Activated T-cell treated with anti-CD3 and anti-CD28 coated beads for 1 hour (primary cell): ENCODE data around the gene ULK3.

Experiments used
- DNase-seq: peaks from one replicate; pipeline ENCODE4 v3.0.0-alpha.2; 2020; ENCODE audit warnings: low read depth

ULK3 gene

DNA sequence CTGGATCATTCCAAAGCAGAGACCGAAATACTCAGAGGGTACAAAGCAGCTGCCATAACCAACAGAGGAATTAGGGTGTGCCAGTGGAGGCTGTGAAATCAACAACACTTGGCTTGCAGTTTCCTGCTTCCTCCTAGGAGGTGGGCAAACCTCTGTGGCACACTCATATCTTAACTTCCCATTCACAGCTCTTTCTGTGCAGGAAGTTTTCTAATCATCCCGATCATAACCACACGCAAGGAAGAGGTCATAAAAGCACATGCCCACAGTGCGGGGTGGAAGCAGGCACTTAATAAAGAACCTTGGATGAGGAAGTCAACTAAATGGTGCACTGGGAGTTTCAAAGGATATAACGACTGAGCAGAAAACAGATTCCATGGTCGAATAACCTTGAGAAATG lies 25.1 kb upstream of the ULK3 start:
- DNase-seq, result no peak

DNA sequence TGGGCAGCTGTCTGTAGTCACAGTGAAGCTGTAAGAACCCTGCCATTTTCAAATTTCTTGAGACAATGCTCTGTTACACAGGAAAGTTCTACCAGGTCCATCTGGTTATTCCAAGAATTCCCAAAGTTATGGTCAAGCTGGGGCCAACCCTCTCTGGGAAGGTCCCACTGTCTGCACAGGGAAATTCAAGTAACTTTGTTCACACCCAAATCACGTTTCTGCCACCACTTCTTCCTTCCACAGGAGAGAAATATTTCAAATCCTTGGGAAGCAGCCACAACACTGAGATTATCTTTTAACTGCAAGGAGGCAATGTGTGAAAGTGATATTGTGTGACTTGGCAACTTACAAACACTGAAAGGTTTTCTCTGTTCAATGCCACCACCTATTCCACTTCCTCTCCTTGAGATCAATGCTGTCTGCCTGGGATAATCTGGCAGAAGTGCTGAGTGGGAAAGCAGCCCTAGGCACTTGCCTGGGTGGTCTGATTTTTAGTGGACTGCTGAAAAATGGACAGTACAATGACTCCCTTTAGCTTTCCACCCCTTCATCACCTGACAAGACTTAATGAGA lies 24.6 kb upstream of the ULK3 start:
- DNase-seq, result no peak

DNA sequence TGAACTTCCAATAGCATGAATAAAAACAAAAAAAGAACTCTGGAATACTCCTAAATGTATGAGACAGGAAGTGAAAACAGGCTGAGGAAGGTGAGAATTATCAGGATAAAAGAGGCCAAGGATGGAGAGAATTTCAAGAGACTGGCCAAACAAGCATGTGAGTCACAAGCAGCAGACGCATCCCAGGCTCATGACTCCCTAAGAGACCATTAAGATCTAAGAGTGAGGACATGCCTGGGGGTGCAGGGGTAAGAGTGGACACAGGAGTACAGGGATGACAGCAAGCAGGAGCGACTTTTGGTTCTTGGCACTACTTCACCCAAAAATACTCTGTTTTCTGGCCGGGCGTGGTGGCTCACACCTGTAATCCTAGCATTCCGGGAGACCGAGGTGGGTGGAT lies 23.1 kb upstream of the ULK3 start:
- DNase-seq, result no peak

DNA sequence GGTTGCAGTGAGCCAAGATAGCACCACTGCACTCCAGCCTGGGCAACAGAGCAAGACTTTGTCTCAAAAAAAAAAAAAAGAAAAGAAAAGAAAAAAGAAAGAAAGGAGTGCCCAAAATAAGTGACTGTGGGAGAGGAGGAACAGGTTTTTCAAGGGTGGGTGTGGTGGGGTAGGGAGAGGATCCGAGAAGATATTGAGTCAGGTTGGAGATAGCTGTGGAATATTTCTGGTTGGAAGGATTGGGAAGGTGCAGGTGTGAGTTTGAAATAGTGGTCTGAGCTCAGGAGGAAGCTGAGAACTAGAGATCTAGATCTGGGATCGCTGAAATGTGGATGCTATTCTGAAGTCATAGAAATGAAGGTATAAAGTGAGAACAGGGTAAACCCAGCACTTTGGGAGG lies 22.4 kb upstream of the ULK3 start:
- no peak for DNase-seq

DNA sequence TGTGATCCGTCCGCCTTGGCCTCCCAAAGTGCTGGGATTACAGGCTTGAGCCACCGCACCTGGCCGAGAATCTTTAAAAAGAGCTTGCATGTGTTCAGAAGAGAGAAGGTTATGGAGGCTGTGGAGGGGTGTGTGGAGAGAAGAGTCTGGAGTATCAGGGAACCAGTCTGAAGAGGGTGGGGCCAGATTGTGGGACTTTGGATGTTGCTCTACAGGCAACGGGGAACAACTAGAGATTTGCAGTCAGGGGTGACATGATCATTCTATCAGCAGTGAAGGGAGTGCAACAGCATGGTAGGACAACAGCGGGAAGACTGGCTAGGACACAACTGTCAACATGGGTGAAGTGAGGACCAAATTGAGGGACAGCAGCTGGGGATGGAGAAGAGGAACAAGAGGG lies 21.3 kb upstream of the ULK3 start:
- no peak for DNase-seq

DNA sequence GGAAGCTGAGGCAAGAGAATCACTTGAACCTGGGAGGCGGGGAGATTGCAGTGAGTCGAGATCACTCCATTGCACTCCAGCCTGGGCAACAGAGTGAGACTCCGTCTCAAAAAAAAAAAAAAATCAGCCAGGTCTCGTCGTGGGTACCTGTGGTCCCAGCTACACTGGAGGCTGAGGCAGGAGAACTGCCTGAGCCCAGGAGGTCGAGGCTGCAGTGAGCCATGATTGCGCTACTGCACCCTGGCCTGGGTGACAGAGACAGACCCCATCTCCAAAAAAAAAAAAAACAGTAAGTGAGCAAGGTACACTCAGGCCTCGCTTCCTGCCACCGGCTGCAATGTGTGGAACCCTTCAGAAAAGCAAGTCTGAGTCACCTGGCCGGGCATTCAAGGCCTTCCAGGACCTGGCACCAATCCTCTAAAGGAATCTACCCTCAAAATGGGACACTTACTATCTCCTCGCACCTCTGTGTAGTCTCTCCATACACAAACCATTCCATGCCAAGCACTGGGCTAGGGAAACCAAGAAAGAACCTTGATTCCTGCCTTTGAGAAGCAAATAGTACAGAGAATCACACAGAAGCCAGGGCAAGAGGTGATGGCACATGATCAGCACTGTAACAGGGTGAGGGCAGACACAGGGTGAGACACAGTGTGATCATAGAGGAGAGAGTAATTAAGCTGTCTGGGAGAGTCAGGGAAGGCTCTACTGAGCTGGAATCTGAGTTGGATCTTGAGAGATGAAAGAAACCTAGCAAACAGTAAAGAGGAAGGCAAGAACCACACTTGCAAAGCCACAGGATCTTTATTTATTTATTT lies 20.5 kb upstream of the ULK3 start:
- DNase-seq, result no peak

DNA sequence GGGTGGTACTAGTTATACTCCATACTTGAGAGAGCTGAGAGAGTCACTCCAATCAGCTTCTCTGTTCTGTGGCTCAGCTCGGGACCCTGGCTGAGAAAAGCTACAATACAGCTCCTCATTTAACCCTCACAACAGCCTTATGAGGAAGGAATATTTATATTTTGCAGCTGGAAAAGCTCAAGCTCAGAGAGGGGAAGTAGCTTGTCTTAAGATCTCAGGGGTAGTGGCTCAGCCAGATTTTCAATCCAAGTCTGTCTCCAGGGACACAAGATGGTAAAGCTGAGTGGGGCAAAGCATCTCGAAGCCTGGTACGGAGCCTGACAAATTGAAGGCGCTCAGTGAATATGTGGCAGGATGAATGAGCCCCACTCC lies 15.4 kb upstream of the ULK3 start:
- no peak for DNase-seq

DNA sequence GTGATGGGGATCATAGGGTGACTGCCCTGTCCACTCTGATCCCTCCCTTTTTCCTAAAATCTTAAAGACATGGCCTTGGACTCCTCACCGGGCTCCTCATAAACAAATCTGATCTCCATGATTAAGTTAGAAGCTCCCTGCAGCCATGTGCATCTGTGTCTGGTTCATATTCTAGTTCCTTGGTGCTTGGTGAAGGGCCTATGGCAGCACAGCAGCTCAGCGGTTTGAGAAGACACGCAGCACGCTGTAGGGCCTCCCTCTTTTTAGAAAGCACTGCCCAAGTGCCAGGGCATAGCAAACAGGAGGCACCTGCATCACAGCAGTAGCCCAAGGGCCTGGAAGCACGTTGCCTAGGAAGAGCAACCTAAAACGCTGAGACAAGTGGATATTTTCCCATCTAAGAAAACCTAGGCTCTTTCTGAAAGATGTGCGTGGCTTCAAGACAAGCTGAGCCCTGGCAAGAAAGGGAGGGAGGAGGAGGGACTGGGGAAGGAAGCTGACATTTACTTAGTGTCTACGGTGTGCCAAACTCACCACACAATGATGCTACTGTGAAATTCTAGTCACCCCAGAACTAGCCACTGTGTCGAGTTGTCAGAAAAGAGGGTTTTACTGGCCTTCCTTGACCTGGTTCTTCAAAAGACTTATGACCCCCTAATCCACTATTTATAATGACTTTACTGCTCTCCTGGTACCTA lies 14.9 kb upstream of the ULK3 start:
- no peak for DNase-seq

DNA sequence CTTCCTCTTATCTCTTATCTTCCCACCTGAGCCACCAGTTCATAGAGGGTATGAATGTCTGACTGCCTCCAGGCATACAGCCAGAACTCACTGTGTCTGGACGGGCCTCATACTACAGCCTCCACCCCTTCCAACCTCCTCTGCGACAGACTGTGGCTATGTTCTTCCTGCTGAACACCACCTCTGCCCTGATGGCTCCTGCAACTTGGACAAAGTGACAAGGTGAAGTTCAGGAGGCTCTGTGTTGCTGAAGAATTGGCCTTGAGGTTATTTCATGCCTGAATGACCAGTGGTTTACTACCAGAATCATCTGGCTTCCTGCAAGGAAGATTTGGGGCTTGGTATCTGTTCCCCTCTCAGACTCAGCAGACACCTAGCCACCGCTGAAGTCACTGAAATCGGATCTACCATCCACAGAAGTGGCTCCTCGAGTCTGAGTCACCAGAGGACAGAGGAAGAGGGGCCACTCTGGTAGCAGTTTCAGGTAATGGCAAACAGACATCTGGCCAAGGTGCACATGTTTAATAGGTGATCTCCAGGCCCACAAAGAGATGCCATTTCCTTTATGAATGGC lies 14.2 kb upstream of the ULK3 start:
- DNase-seq, result no peak

DNA sequence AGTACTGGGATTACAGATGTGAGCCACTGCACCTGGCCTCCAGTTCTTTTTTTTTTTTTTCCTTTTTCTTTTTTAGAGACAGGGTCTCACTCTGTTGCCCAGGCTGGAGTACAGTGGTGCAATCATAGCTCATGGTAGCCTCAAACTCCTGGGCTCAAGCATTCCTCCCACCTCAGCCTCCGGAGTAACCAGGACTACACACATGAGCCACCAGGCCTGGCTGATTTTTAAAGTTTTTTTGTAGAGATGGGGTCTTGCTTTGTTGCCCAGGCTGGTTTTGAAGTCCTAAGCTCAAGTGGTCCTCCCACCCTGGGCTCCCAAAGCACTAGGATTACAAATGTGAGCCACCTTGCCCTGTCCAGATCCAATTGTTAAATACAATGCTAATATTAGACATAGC lies 13.6 kb upstream of the ULK3 start:
- no peak for DNase-seq

DNA sequence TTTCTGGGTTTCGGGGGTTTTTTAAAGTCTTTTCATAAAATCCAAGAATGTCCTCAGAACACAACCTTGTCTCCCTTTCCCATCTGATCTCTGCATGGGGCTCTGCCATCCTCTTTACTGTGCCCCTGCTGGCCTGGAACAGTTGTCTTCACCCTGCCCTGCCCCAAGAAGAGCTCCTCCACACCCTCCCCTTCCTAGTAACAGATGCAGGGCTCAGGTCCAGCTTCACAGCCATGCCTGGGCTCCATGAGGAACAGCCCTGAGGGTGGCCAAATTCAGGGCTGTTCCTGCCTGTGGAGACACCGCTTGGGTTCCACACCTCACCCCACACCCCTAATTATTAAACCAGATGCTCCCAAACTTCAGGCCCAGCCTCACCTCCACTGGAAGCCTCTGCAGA lies 12.9 kb upstream of the ULK3 start:
- DNase-seq, result no peak

DNA sequence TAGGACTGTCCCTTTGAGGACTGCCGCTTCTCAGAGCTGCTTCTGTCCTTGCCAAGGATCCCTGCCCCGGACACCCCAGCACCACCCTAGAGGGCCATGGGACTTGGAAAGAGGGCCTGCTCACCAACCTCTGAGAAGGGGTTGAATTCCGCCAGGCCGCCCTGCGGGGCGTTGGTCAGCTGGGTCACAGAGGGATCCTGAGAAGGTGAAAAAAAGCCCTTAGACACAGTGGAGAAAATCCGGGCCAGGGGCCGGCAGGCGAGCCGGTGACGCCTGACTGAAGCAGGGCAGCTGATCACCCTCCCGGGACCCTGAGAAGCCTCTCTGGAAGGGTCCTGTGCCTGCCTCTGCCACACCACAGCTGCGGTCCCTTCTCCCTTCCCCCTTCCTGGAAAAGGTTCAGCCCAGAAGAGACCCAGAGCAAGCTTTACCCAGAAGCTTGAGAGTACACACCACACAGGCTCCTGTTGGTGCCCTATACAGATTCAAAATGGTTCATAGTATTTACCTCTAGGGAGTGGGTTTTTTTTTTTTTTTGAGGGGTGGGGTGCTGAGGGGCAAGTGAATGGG lies 11.6 kb upstream of the ULK3 start:
- no peak for DNase-seq

DNA sequence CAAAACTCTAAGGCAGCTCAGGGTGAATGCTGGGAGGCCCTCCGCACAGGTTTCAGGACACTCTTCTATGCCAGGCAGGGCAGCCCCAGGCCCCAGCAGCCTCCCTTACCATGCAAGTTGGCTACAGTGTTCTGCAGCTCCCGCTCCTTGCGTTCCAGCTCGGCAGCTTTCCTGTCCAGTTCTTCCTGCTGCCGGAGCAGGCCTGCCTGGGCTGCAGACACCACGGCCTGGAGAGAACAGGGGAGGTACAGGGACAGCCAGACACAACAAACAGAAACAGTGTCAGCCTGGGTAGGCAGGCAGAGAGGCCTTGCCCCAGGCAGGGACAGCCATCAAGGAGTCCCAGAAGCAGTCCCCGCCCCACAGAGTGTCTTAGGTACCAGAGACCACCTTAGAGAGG lies 9.0 kb upstream of the ULK3 start:
- DNase-seq, result no peak

DNA sequence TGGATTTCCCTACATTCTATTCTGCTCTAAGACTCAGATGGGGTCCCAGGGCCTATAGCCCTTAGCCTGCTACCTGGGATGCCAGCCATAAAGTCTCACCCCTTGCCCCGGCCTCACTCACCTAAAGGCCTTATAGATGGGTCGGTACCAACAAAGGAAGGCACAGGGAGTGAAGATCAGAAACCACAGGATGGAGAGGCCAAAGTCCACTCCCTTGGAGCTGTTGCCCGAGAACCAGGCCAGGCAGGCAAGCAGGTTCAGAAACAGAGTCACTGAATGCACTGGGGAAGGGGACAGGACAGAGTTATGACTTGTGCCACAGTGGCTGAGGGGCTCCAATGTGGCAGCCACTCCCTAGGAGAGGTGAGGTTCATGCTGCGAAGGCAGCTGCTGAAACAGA lies 7.4 kb upstream of the ULK3 start:
- no peak for DNase-seq

DNA sequence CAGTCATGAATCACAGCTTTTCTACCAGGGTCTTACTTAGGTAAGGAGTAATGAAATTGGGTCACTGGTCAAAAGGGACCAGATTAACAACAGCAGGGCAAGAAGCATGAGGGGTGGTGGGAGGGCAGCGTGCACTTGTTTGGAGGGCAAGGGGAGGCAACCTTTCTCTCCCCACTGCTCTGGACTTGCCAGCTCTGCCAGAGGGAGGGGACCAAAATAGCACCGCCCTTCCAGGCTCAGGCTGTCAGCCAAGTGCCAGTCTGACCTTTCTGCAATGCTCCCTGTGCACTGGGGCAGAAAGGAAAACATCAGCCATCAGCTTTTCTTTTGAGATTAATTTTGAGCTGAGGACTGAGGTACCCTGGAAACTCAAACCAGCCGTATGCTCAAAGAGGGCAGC lies 4.5 kb upstream of the ULK3 start:
- DNase-seq, result no peak

DNA sequence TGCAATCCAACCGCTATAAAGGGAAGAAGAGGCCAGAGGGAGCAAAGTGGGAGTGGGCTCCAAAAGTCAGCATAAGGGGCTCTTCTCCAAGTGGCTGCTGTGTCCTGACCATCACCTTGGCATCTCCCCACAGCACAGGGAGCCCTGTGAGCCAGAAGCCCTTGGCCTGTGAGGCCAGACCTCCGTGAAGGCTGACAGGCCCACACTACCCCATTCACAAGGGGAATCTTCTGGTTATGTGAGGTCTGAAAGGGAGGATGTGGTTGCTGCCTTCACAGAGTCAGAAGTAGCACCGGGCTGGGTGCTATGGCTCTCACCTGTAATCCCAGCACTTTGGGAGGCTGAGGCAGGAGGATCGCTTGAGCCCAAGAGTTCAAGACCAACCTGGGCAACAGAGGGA lies 2.6 kb upstream of the ULK3 start:
- DNase-seq, result no peak

DNA sequence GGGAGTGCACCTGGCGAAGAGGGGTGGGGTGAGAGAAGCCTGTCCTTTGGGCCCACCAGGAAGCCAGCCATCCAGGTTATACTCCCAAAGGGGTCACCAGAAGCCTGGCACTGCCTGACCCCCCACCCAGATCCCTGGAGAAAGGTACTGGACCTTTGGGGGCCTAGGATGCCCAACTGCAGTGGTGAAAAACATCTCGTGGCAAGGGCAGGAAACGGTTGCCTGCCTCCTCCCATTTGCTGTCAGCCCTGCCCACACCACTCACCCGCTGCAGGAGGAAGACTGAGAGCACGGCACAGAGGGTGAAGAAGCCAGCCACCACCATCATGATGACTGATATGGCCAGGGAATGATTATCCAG lies 2.2 kb upstream of the ULK3 start:
- peak; percentile 48 for DNase-seq

DNA sequence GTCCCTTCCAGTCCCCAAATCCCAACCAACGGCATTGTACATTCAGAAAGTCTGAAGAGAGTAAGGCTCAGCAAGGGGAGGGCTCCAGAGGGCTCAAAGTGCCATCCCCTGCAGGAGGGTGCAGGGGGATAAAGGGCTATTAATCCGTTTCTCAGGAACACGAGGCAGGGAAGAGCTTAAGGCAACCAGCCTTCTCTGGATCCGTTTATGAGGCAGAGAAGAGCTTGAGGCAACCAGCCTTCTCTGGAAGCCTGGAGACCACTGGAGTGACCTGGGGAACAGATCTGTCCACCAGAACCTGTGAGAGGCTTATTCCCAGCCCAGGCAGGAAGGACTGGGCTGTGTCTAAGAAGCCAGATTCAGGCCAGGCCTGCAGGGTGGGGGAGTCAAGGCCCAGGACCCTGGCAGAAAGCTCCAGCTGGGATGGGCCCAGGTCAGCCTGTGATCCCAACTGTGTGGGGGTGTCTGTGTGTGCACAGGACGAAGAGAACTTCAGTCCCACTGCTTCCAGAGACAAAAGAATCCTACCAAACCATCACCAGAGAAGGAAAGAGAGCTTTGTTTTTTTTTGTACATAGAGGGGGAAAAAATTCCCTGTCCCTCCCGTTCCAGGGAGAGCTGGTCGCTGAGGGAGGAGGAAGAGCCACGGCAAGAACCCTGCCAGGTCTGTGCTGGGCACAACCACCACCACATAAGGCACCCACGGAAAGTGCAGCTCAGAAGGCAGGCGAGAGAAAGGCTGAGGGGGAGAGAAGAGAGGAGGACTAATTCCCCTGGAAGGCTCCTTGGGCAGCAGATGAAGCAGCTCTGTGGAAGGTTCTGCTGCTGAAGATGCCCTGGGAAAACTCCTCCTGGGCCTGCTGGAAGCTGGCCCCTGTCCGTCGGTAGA lies 1.6 kb upstream of the ULK3 start:
- no peak for DNase-seq

DNA sequence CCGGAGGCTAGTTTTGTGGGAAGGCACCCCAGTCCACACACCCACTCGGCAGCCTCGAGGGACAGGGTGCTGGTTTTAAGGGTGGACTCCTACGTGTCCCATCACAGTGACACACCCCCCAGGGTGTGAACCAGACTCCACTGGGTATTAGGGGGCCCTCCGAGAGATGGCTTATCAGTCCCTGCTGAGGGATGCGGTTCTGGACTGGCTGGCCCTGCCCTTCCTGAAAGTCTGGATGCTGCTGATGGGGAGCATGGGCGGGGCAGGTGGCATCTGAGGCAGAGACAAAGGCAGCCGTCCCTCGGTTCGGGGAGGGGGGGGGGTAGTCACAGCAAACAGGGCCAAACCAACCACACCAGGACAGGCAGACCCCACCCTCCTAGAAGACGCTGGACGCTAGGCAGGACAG lies 939 bp upstream of the ULK3 start:
- DNase-seq, result no peak

DNA sequence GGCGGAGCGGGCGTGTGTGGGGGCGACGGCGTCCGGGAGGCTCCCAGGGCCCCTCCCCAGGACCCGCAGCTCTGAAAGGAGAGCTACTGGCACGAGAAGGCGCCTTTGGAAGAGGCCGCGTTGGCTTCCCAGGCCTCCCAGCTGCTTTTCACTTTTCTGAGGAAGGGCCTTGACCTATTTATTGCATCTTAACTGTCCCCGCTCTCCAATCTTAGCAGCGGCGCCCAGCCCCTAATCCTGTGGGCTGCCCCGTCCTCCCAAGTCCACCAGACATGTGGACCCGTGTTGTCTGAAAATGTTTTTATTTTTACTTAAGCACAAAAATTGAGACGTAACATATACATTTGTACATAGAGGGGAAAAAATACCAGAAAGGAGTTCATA lies 481 bp upstream of the ULK3 start:
- no peak for DNase-seq

DNA sequence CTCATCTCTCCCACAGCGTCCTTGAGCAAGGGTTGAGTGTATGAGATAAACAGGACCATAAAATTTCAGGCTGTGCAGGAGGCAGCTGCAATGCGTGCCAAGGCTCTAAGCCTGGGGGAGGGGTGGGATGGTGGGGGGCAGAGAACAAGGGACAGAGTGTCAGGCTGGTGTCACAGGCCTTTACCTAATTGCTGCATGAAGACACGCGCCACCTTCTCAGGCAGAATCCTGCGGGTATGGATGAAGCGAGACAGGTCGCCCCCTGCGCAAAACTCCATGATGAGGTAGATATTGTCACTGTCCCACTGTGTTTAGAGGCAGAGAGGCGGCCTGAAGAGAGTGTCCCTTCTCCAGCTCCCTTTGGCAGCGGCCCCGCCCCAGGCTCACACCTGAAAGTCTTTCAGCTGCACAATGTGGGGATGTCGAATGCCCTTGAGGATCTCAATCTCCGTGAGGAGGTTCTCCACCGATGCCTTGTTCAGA lies 1.0 kb downstream of the ULK3 start:
- no peak for DNase-seq
